CD4-positive, alpha-beta T cell treated with Interleukin-15 for 1 hour (primary cell): ENCODE results near the gene ZNF775.

Experiments used
- DNase-seq: peaks from one replicate; pipeline ENCODE4 v3.0.0-alpha.2; 2020

Gene ZNF775

GRCh38 chr7:150444674-150445365, 65.7 kb downstream of the ZNF775 start:
- DNase-seq = no peak

GRCh38 chr7:150446288-150446938, 67.3 kb downstream of the ZNF775 start:
- DNase-seq = no peak
